NCI-H524 (cell line): ENCODE measurements around the gene KRTAP4-7.
"Not testable (repeated sequence)": the region's sequence is repeated elsewhere in the genome, so short reads cannot be mapped to it uniquely, and the experiment has no call there.

Experiments
- DNase-seq, 2 experiments: peaks; one replicate each; lab custom pipeline; 2025; lab: John Stamatoyannopoulos, UW

Gene KRTAP4-7

GRCh38 chr17:41084100-41084856 is at the start of gene KRTAP4-7:
TSS of gene KRTAP4-7 (plus strand) at chr17:41084150. CDS start at chr17:41084207, 57 bp downstream.
- DNase-seq: not testable (repeated sequence)

- DNase-seq: not testable (repeated sequence)
Measured at GRCh38 chr17:41034346-41034935, 49.5 kb upstream of the KRTAP4-7 start, which contains the start of gene KRTAP1-3. TSS of gene KRTAP1-3 (minus strand) at chr17:41034874. CDS start at chr17:41034821, 53 bp downstream.

- DNase-seq: no peak
Measured at GRCh38 chr17:41037853-41038350, 46.0 kb upstream of the KRTAP4-7 start.

- DNase-seq: peak in 1 of 2 experiments; percentile 2
Measured at GRCh38 chr17:41040783-41041571, 43.0 kb upstream of the KRTAP4-7 start, which contains the start of gene KRTAP1-1. TSS of gene KRTAP1-1 (minus strand) at chr17:41041450. CDS start at chr17:41041397, 53 bp downstream.

- no peak for DNase-seq
Measured at GRCh38 chr17:41042953-41043352, 41.0 kb upstream of the KRTAP4-7 start.

- DNase-seq: not testable (repeated sequence)
Measured at GRCh38 chr17:41046735-41047465, 37.0 kb upstream of the KRTAP4-7 start, which contains the start of gene KRTAP2-1. TSS of gene KRTAP2-1 (minus strand) at chr17:41047316. CDS start at chr17:41047267, 49 bp downstream.

GRCh38 chr17:41048441-41048840 is 35.5 kb upstream of the KRTAP4-7 start:
- no peak for DNase-seq

GRCh38 chr17:41049110-41049509 is 34.8 kb upstream of the KRTAP4-7 start:
- no peak for DNase-seq

- no peak for DNase-seq
Measured at GRCh38 chr17:41052566-41052965, 31.4 kb upstream of the KRTAP4-7 start.

GRCh38 chr17:41054025-41054424 is 29.9 kb upstream of the KRTAP4-7 start:
- no peak for DNase-seq

- not testable (repeated sequence) for DNase-seq
Measured at GRCh38 chr17:41054556-41054955, 29.4 kb upstream of the KRTAP4-7 start.

GRCh38 chr17:41055130-41055529 is 28.8 kb upstream of the KRTAP4-7 start, which contains the start of gene KRTAP2-2:
TSS of gene KRTAP2-2 (minus strand) at chr17:41055230. CDS start at chr17:41055211, 19 bp downstream.
- not testable (repeated sequence) for DNase-seq

GRCh38 chr17:41057547-41057946 is 26.4 kb upstream of the KRTAP4-7 start:
- no peak for DNase-seq

- no peak for DNase-seq
Measured at GRCh38 chr17:41058741-41059140, 25.2 kb upstream of the KRTAP4-7 start.

- not testable (repeated sequence) for DNase-seq
Measured at GRCh38 chr17:41059276-41060051, 24.5 kb upstream of the KRTAP4-7 start.

GRCh38 chr17:41060052-41060604 is 23.8 kb upstream of the KRTAP4-7 start, which contains the start of gene KRTAP2-3:
TSS of gene KRTAP2-3 (minus strand) at chr17:41060114. CDS start at chr17:41060050, 64 bp downstream.
- no peak for DNase-seq

GRCh38 chr17:41061964-41062363 is 22.0 kb upstream of the KRTAP4-7 start:
- DNase-seq: no peak

GRCh38 chr17:41063449-41063848 is 20.5 kb upstream of the KRTAP4-7 start:
- DNase-seq: no peak

- DNase-seq: no peak
Measured at GRCh38 chr17:41064301-41064700, 19.6 kb upstream of the KRTAP4-7 start.
